GM23338 (cell line): Measurements from ENCODE around the gene KCNMB2. TPM values are rescaled to one million over a fixed set of nuclear protein-coding genes. Genes with fewer than 3 reads are reported as not detected.

Experiments
- ATAC-seq: fragments of 200-7000 bp; cut with Tn5 transposase; 3 replicates; pipeline ENCODE4 v1.9.1; 2020
- DNase-seq: peaks from one replicate; pipeline ENCODE4 v3.0.0-alpha.2; 2015; ENCODE audit warnings: low spot score
- H2AFZ ChIP-seq: fragments of 200-600 bp; sonication (generic); 2 replicates; pipeline ENCODE4 v1.8.0; 2016; ENCODE audit warnings: antibody characterized with exemption, mild to moderate bottlenecking, moderate library complexity
- H3F3A ChIP-seq: fragments of 200-600 bp; sonication (generic); replicated peaks from 2 replicates; pipeline ENCODE4 v1.8.0; 2017; ENCODE audit warnings: antibody characterized with exemption, mixed run types, low read depth
- H3K27ac ChIP-seq: fragments of 200-600 bp; sonication (generic); 2 replicates; pipeline ENCODE4 v1.6.1; 2016; ENCODE audit warnings: low read depth
- H3K27me3 ChIP-seq: fragments of 200-600 bp; sonication (generic); 2 replicates; pipeline ENCODE4 v1.8.0; 2016; ENCODE audit warnings: mild to moderate bottlenecking, mixed run types, moderate library complexity; ENCODE audit not compliant: insufficient read depth
- H3K36me3 ChIP-seq: fragments of 200-600 bp; sonication (generic); 2 replicates; pipeline ENCODE4 v1.8.0; 2016; ENCODE audit warnings: mild to moderate bottlenecking; ENCODE audit not compliant: insufficient read depth
- H3K4me1 ChIP-seq: fragments of 200-600 bp; sonication (generic); 2 replicates; pipeline ENCODE4 v1.8.0; 2016; ENCODE audit warnings: mild to moderate bottlenecking, moderate library complexity; ENCODE audit not compliant: insufficient read depth
- H3K4me2 ChIP-seq: fragments of 200-600 bp; sonication (generic); 2 replicates; pipeline ENCODE4 v1.7.1; 2017; ENCODE audit warnings: mixed run types
- H3K4me3 ChIP-seq: fragments of 200-600 bp; sonication (generic); 2 replicates; pipeline ENCODE4 v1.6.1; 2016; ENCODE audit warnings: mixed run types
- H3K79me2 ChIP-seq: fragments of 200-600 bp; sonication (generic); replicated peaks from 2 replicates; pipeline ENCODE4 v1.8.0; 2017; ENCODE audit warnings: mild to moderate bottlenecking; ENCODE audit not compliant: insufficient read depth
- H3K9me2 ChIP-seq: fragments of 200-600 bp; sonication (generic); 2 replicates; pipeline ENCODE4 v1.8.0; 2017; ENCODE audit not compliant: insufficient read depth
- H4K20me1 ChIP-seq: fragments of 200-600 bp; sonication (generic); replicated peaks from 2 replicates; pipeline ENCODE4 v1.8.0; 2017; ENCODE audit warnings: mild to moderate bottlenecking; ENCODE audit not compliant: insufficient read depth
- H3K27ac Mint-ChIP-seq: 2 replicates; pipeline ENCODE4 v1.8.0; 2020; ENCODE audit warnings: inconsistent platforms, mild to moderate bottlenecking, moderate library complexity, mixed read lengths
- H3K27me3 Mint-ChIP-seq: 3 replicates; pipeline ENCODE4 v1.8.0; 2022; ENCODE audit warnings: low read depth, mild to moderate bottlenecking, moderate library complexity, mixed read lengths, inconsistent platforms; ENCODE audit not compliant: insufficient read depth, poor library complexity
- H3K36me3 Mint-ChIP-seq: 3 replicates; pipeline ENCODE4 v1.8.0; 2021; ENCODE audit warnings: low read depth, mild to moderate bottlenecking, inconsistent platforms, moderate library complexity, mixed read lengths
- H3K4me1 Mint-ChIP-seq: 3 replicates; pipeline ENCODE4 v1.8.0; 2020; ENCODE audit warnings: mild to moderate bottlenecking, inconsistent platforms, mixed read lengths
- H3K4me3 Mint-ChIP-seq: 3 replicates; pipeline ENCODE4 v1.8.0; 2021; ENCODE audit warnings: moderate library complexity, mild to moderate bottlenecking, inconsistent platforms, mixed read lengths
- H3K9me3 Mint-ChIP-seq: 3 replicates; pipeline ENCODE4 v1.8.0; 2020; ENCODE audit warnings: moderate library complexity, mild to moderate bottlenecking, inconsistent platforms, mixed read lengths
- CREB1 ChIP-seq: fragments of 250-450 bp; sonication (Bioruptor Pico); IDR thresholded peaks from 2 replicates; pipeline ENCODE4 v1.5.0; 2020; ENCODE audit warnings: low read depth, mild to moderate bottlenecking, moderate library complexity
- EZH2 ChIP-seq: fragments of 200-600 bp; sonication (generic); IDR thresholded peaks from one replicate; pipeline ENCODE4 v1.8.0; 2017; ENCODE audit warnings: antibody characterized with exemption, mild to moderate bottlenecking, low read depth; ENCODE audit not compliant: unreplicated experiment
- NANOG ChIP-seq: IDR thresholded peaks from 2 replicates; pipeline ENCODE4 v1.6.1; 2016; ENCODE audit warnings: antibody characterized with exemption, borderline replicate concordance
- REST ChIP-seq: IDR thresholded peaks from one replicate; pipeline ENCODE4 v1.6.1; 2018; ENCODE audit warnings: antibody characterized with exemption; ENCODE audit not compliant: unreplicated experiment
- ZNF462 ChIP-seq: fragments of 250-450 bp; sonication (Bioruptor Pico); IDR thresholded peaks from 2 replicates; pipeline ENCODE4 v1.5.0; 2020; ENCODE audit warnings: mild to moderate bottlenecking, moderate library complexity
- polyA plus RNA-seq: library from polyadenylated mRNA; unstranded; fragments of >200 nt; fragmentation: Nextera tagmentation; extraction: Ambion mirVana; gene quantifications from 2 replicates; pipeline ENCODE4 v1.2.1, GENCODE V29; 2016
- total RNA-seq: library from RNA; depleted of rRNA; stranded (reverse); fragments of >200 nt; shearing (Covaris generic); gene quantifications from 2 replicates; pipeline ENCODE4 v1.2.3, GENCODE V29; 2014

The KCNMB2 gene
- total and polyA plus RNA-seq, 2 experiments from 2014 or later = 0.53 TPM; not detected in 1

GRCh38 chr3:178868681-178869080 lies 332.4 kb downstream of the KCNMB2 start (continued):
- no peak for TF ChIP-seq ZNF462 (CRISPR knock-in tag)

- H4K20me1 ChIP-seq = no peaks in the 10 kb centered on the region
- H3F3A ChIP-seq = no peaks in the 10 kb centered on the region
- Mint-ChIP-seq H3K27ac (no peak overlapping the region), H3K9me3 (peaks cover 7% of the 10 kb centered on the region; the same call in 2 of the 3 replicates), H3K4me3 (no peak overlapping the region), H3K27me3 (peaks cover 2% of the 10 kb centered on the region), H3K4me1 (no peaks in the 10 kb centered on the region), H3K36me3 (no peaks in the 10 kb centered on the region; the same call in 2 of the 3 replicates)
- H3K36me3 ChIP-seq = no peaks in the 10 kb centered on the region
- no peaks in the 10 kb centered on the region for H3K4me1 ChIP-seq
- no peak for ATAC-seq
- H3K79me2 ChIP-seq = no peaks in the 10 kb centered on the region
- 0 out of 2 replicates have a peak, but pooled peaks cover 4% of the 10 kb centered on the region for H3K9me2 ChIP-seq
- no peak overlapping the region for H3K4me3 ChIP-seq
- no peak overlapping the region for H3K27ac ChIP-seq
- H3K27me3 ChIP-seq = no peaks in the 10 kb centered on the region
- no peak overlapping the region for H3K4me2 ChIP-seq
- no peak for DNase-seq
- H2AFZ ChIP-seq = no peak overlapping the region
- TF ChIP-seq REST (no peak), EZH2 (no peak), ZNF462 (CRISPR knock-in tag) (no peak), CREB1 (CRISPR knock-in tag) (no peak), NANOG (no peak)
Observed at GRCh38 chr3:178870085-178870484, 333.8 kb downstream of the KCNMB2 start.
